Mucosa of descending colon (tissue), 3 donors: ENCODE data around the gene RIN3. TPM values are rescaled to one million over a fixed set of nuclear protein-coding genes. Genes with fewer than 3 reads are reported as not detected.

Experiments used
- ATAC-seq: fragments of 200-7000 bp; cut with Tn5 transposase; one replicate; pipeline ENCODE4 v1.9.1; 2020; ENCODE audit warnings: mild to moderate bottlenecking, moderate library complexity
- DNase-seq, 3 donors: peaks; one replicate each; pipeline ENCODE4 v3.0.0-alpha.2; 2020
- H3K36me3 ChIP-seq: fragments of 200-600 bp; one replicate; pipeline ENCODE4 v1.8.0; 2021; ENCODE audit warnings: low read depth, mild to moderate bottlenecking
- H3K4me1 ChIP-seq: fragments of 200-600 bp; one replicate; pipeline ENCODE4 v1.8.0; 2021; ENCODE audit warnings: low read depth, mild to moderate bottlenecking
- H3K4me3 ChIP-seq: fragments of 200-600 bp; one replicate; pipeline ENCODE4 v1.8.0; 2021; ENCODE audit warnings: mild to moderate bottlenecking
- H3K9me3 ChIP-seq: fragments of 200-600 bp; one replicate; pipeline ENCODE4 v1.8.0; 2021; ENCODE audit warnings: mild to moderate bottlenecking
- CTCF ChIP-seq: fragments of 200-600 bp; IDR thresholded peaks from one replicate; pipeline ENCODE4 v1.8.0; 2022; ENCODE audit warnings: antibody characterized with exemption, mild to moderate bottlenecking
- intact Hi-C, 2 donors: fragments of 100-400 bp; cut with DNase I in 1 of 2; cut with micrococcal nuclease in 1 of 2; formaldehyde crosslinking; loops; one replicate each; pipeline versions ENCODE4 v1.11.0 to v1.11.1; 2022; cut with DNase I, micrococcal nuclease
- long read RNA-seq, 2 donors: library from polyadenylated mRNA; unstranded; transcript quantifications; one replicate each; pipeline ENCODE4 v2.0.0, GENCODE V29; 2019 to 2021
- total RNA-seq, 3 donors: library from RNA; stranded (reverse); fragmentation: NEBNext Ultra II Directional in 2 of 3; extraction: Animal tissue kit (Norgen Biotek cat#: 25700) in 2 of 3; gene quantifications; one replicate each; pipeline versions ENCODE4 v1.2.1 to v1.2.4, GENCODE V29; 2021 to 2023
- donor health status: DM: no; HTN: no; CAD: no; lungs with moderate emphysema.
- donor health status: DM: no; HTN: no; CAD: no.
- donor health status: DM: no; HTN: yes; CAD: no.

Gene RIN3
- 10 to 100 TPM; 26.2 to 51.0 (median 32.9) TPM for total RNA-seq
- long read RNA-seq, donor 1, full-length matches to known transcripts, result 6 of 61 reads
- long read RNA-seq, donor 1, partial matches to known transcripts, result 48 of 61 reads
- long read RNA-seq, donor 1, other reads (novel, unspliced or antisense), result 7 of 61 reads
- long read RNA-seq, donor 2, partial matches to known transcripts, result 3 of 4 reads
- long read RNA-seq, donor 2, other reads (novel, unspliced or antisense), result 1 of 4 reads

GRCh38 chr14:92513204-92513965 lies at the start of gene RIN3:
Gene RIN3, plus strand, starts transcription at chr14:92513781. Its CDS starts 152 bp downstream, at chr14:92513933.
- Histone ChIP-seq H3K36me3 (no peaks in the 10 kb centered on the region), H3K4me3 (peak within 1 kb of the TSS; percentile 54), H3K4me1 (peaks cover 5% of the 10 kb centered on the region), H3K9me3 (no peaks in the 10 kb centered on the region)
- intact Hi-C loops, result no loop called here
- DNase-seq (peak; percentile 63 to 72 (median 70)), ATAC-seq (peak; percentile 73)
- no peak for TF ChIP-seq CTCF

GRCh38 chr14:92464156-92464555 lies 49.4 kb upstream of the RIN3 start:
- no peaks in the 10 kb centered on the region for H3K36me3 ChIP-seq
- peaks cover 7% of the 10 kb centered on the region for H3K9me3 ChIP-seq
- intact Hi-C loops, result no loop called here
- DNase-seq, result no peak
- peaks cover 8% of the 10 kb centered on the region for H3K4me1 ChIP-seq
- no peak for TF ChIP-seq CTCF
- ATAC-seq, result no peak
- no peak overlapping the region for H3K4me3 ChIP-seq

DNA sequence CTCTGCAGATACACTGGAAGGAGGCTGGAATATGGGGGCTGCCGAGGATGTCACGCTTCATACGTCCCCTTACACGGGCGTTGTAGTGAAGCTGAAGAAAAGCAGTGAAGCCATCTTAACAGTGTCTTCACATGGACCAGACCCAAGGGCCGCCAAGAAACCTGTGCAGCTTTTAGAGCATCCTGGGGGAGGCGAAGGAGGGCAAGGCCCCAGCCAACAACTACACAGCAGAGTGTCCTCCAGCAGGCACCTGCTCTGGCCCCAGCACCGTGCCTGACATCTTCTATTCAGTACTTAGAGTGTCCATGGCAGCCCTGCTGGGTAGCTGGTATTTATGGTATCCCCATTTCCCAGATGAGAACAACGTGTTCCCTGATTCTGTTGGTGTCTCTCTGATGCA lies 48.9 kb upstream of the RIN3 start:
- DNase-seq, result no peak
- no peak for TF ChIP-seq CTCF
- H3K4me3 ChIP-seq, result no peak overlapping the region
- no peak for ATAC-seq
- intact Hi-C loops, result no loop called here
- no peaks in the 10 kb centered on the region for H3K36me3 ChIP-seq
- peaks cover 8% of the 10 kb centered on the region for H3K4me1 ChIP-seq
- H3K9me3 ChIP-seq, result peaks cover 7% of the 10 kb centered on the region

- H3K36me3 ChIP-seq, result no peaks in the 10 kb centered on the region
- no peak overlapping the region for H3K4me3 ChIP-seq
- ATAC-seq (peak; percentile 8), DNase-seq (no peak)
- no peak for TF ChIP-seq CTCF
- intact Hi-C loops, result no loop called here
- peaks cover 6% of the 10 kb centered on the region for H3K4me1 ChIP-seq
- peaks cover 7% of the 10 kb centered on the region for H3K9me3 ChIP-seq
These were observed 48.1 kb upstream of the RIN3 start for GRCh38 chr14:92465353-92466055.

DNA sequence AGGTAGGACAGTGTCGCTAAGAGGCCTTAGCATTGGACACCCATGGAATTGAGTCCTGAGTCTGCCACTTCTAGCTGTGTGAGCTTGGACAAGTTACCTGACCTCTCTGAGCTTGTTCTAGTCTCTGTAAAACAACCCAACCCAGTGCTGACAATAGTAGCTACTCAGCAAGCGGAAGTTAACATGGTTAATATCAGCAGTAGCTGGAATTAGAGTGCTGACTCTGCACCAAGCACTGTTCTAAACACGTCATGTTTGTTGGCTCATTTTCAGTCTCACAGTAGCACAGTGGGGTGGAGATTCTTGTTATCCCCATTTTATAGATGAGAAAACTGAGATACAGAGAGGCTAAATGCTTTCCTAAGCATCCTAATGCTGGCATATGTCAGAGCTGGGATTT lies 47.5 kb upstream of the RIN3 start:
- intact Hi-C loops, result no loop called here
- Histone ChIP-seq H3K36me3 (no peaks in the 10 kb centered on the region), H3K9me3 (peaks cover 7% of the 10 kb centered on the region), H3K4me3 (no peak overlapping the region), H3K4me1 (peaks cover under 1% of the 10 kb centered on the region)
- no peak for DNase-seq
- TF ChIP-seq CTCF, result no peak
- peak; percentile 48 for ATAC-seq
